HEK293 (cell line): ENCODE measurements around the gene IQCH.

ENCODE experiments used
- CTCF ChIA-PET: fragments of 350-600 bp; formaldehyde crosslinking; extraction: SDS; loops from one replicate; lab custom pipeline; 2021; ENCODE audit warnings: antibody characterized with exemption; lab: Yijun Ruan, JAX
- POLR2A ChIA-PET: fragments of 300-600 bp; formaldehyde crosslinking; extraction: SDS; loops from one replicate; lab custom pipeline; 2020; ENCODE audit warnings: antibody characterized with exemption, inconsistent platforms; lab: Yijun Ruan, JAX
- H3K27ac ChIP-seq: fragments of 200-500 bp; sonication (Bioruptor generic); 2 replicates; pipeline ENCODE4 v1.5.1; 2014; ENCODE audit warnings: low read depth, low read length, control low read depth, inconsistent platforms; ENCODE audit errors: extremely low read depth
- H3K36me3 ChIP-seq, 2 experiments: fragments of 200-500 bp in 1 of 2; sonication (Bioruptor generic) in 1 of 2; 1 replicate in 1 of 2; 2 replicates in 1 of 2; pipeline ENCODE4 v1.5.1; 2014 to 2017; ENCODE audit warnings: inconsistent platforms in 2 of 2, low read length in 2 of 2; ENCODE audit not compliant: control insufficient read depth in 2 of 2, insufficient read depth in 1 of 2
- H3K4me1 ChIP-seq: fragments of 200-500 bp; sonication (Bioruptor generic); 2 replicates; pipeline ENCODE4 v1.5.1; 2014; ENCODE audit warnings: mild to moderate bottlenecking, low read length, inconsistent platforms; ENCODE audit not compliant: control insufficient read depth, insufficient read depth
- H3K4me3 ChIP-seq: 2 replicates; pipeline ENCODE4 v1.5.1; 2011; ENCODE audit warnings: low read depth, mild to moderate bottlenecking, control low read depth, low read length, moderate library complexity
- H3K9me3 ChIP-seq: fragments of 200-500 bp; sonication (Bioruptor generic); 2 replicates; pipeline ENCODE4 v1.5.1; 2014; ENCODE audit warnings: low read depth, low read length, inconsistent platforms; ENCODE audit not compliant: control insufficient read depth, insufficient read depth
- BCL11A ChIP-seq: fragments of 450-650 bp; formaldehyde crosslinking; IDR thresholded peaks from 2 replicates; pipeline ENCODE4 v1.5.1; 2016; ENCODE audit warnings: low read depth, missing biosample characterization, missing genetic modification characterization
- GFI1B ChIP-seq: fragments of 450-650 bp; formaldehyde crosslinking; IDR thresholded peaks from 2 replicates; pipeline ENCODE4 v1.5.1; 2016; ENCODE audit warnings: missing biosample characterization, missing genetic modification characterization
- KLF8 ChIP-seq: fragments of 450-650 bp; formaldehyde crosslinking; IDR thresholded peaks from 2 replicates; pipeline ENCODE4 v1.5.1; 2016; ENCODE audit warnings: missing biosample characterization, missing genetic modification characterization
- KLF9 ChIP-seq: fragments of 450-650 bp; formaldehyde crosslinking; IDR thresholded peaks from 2 replicates; pipeline ENCODE4 v1.5.1; 2016; ENCODE audit warnings: missing biosample characterization, missing genetic modification characterization, low read depth
- SP3 ChIP-seq: fragments of 450-650 bp; formaldehyde crosslinking; IDR thresholded peaks from 2 replicates; pipeline ENCODE4 v1.5.1; 2016; ENCODE audit warnings: missing biosample characterization, missing genetic modification characterization
- TCF7L2 ChIP-seq: IDR thresholded peaks from 2 replicates; pipeline ENCODE4 v1.6.1; 2011; ENCODE audit warnings: low read depth, mild to moderate bottlenecking, inconsistent platforms, low read length, moderate library complexity, borderline replicate concordance
- ZBTB17 ChIP-seq: fragments of 450-650 bp; formaldehyde crosslinking; IDR thresholded peaks from 2 replicates; pipeline ENCODE4 v1.5.1; 2016; ENCODE audit warnings: missing biosample characterization, missing genetic modification characterization
- ZBTB21 ChIP-seq: fragments of 450-650 bp; formaldehyde crosslinking; IDR thresholded peaks from 2 replicates; pipeline ENCODE4 v1.5.1; 2017; ENCODE audit warnings: missing biosample characterization, missing genetic modification characterization
- ZEB2 ChIP-seq: fragments of 450-650 bp; formaldehyde crosslinking; IDR thresholded peaks from 2 replicates; pipeline ENCODE4 v1.5.1; 2016; ENCODE audit warnings: missing biosample characterization, missing genetic modification characterization
- ZNF133 ChIP-seq: fragments of 450-650 bp; formaldehyde crosslinking; IDR thresholded peaks from 2 replicates; pipeline ENCODE4 v1.5.1; 2016; ENCODE audit warnings: missing biosample characterization, missing genetic modification characterization
- ZNF157 ChIP-seq: fragments of 450-650 bp; formaldehyde crosslinking; IDR thresholded peaks from 2 replicates; pipeline ENCODE4 v1.5.1; 2016; ENCODE audit warnings: missing biosample characterization, missing genetic modification characterization
- ZNF184 ChIP-seq: fragments of 450-650 bp; IDR thresholded peaks from 2 replicates; pipeline ENCODE4 v1.5.1; 2018; ENCODE audit warnings: missing biosample characterization, mild to moderate bottlenecking, missing genetic modification characterization
- ZNF24 ChIP-seq: fragments of 450-650 bp; formaldehyde crosslinking; IDR thresholded peaks from 2 replicates; pipeline ENCODE4 v1.5.1; 2016; ENCODE audit warnings: missing biosample characterization, missing genetic modification characterization
- ZNF391 ChIP-seq: fragments of 450-650 bp; formaldehyde crosslinking; IDR thresholded peaks from 2 replicates; pipeline ENCODE4 v1.5.1; 2016; ENCODE audit warnings: low read depth, missing biosample characterization, missing genetic modification characterization, borderline replicate concordance
- ZNF473 ChIP-seq: fragments of 450-650 bp; formaldehyde crosslinking; IDR thresholded peaks from 2 replicates; pipeline ENCODE4 v1.5.1; 2017; ENCODE audit warnings: missing biosample characterization, missing genetic modification characterization
- ZNF510 ChIP-seq: fragments of 450-650 bp; formaldehyde crosslinking; IDR thresholded peaks from 2 replicates; pipeline ENCODE4 v1.5.1; 2018; ENCODE audit warnings: mild to moderate bottlenecking, missing genetic modification characterization, missing biosample characterization; ENCODE audit not compliant: insufficient replicate concordance
- ZNF549 ChIP-seq: fragments of 450-650 bp; IDR thresholded peaks from 2 replicates; pipeline ENCODE4 v1.5.1; 2018; ENCODE audit warnings: missing biosample characterization, missing genetic modification characterization, mild to moderate bottlenecking, inconsistent platforms, moderate library complexity
- ZNF600 ChIP-seq: fragments of 450-650 bp; formaldehyde crosslinking; IDR thresholded peaks from 2 replicates; pipeline ENCODE4 v1.5.1; 2016; ENCODE audit warnings: missing biosample characterization, missing genetic modification characterization
- ZNF664 ChIP-seq: fragments of 450-650 bp; formaldehyde crosslinking; IDR thresholded peaks from 2 replicates; pipeline ENCODE4 v1.5.1; 2016; ENCODE audit warnings: missing biosample characterization, missing genetic modification characterization
- ZNF747 ChIP-seq: fragments of 450-650 bp; formaldehyde crosslinking; IDR thresholded peaks from 2 replicates; pipeline ENCODE4 v1.5.1; 2016; ENCODE audit warnings: missing biosample characterization, missing genetic modification characterization
- ZNF785 ChIP-seq: fragments of 450-650 bp; formaldehyde crosslinking; IDR thresholded peaks from 2 replicates; pipeline ENCODE4 v1.5.1; 2016; ENCODE audit warnings: missing biosample characterization, missing genetic modification characterization
- ZNF837 ChIP-seq: fragments of 450-650 bp; formaldehyde crosslinking; IDR thresholded peaks from 2 replicates; pipeline ENCODE4 v1.5.1; 2016; ENCODE audit warnings: missing biosample characterization, missing genetic modification characterization
- ZSCAN30 ChIP-seq: fragments of 450-650 bp; IDR thresholded peaks from 2 replicates; pipeline ENCODE4 v1.5.1; 2018; ENCODE audit warnings: missing biosample characterization, mild to moderate bottlenecking, missing genetic modification characterization, moderate library complexity
- ZXDB ChIP-seq: fragments of 450-650 bp; formaldehyde crosslinking; IDR thresholded peaks from 2 replicates; pipeline ENCODE4 v1.5.1; 2016; ENCODE audit warnings: missing biosample characterization, missing genetic modification characterization
- TF ChIP-seq, protein P1 (sequence below): fragments of 450-650 bp; formaldehyde crosslinking; IDR thresholded peaks from 2 replicates; pipeline ENCODE4 v1.5.1; 2016; ENCODE audit warnings: missing biosample characterization, missing genetic modification characterization
- TF ChIP-seq, protein P2 (sequence below): fragments of 450-650 bp; formaldehyde crosslinking; IDR thresholded peaks from 2 replicates; pipeline ENCODE4 v1.5.1; 2016; ENCODE audit warnings: missing biosample characterization, missing genetic modification characterization, borderline replicate concordance
- TF ChIP-seq, protein P3 (sequence below): fragments of 450-650 bp; formaldehyde crosslinking; IDR thresholded peaks from 2 replicates; pipeline ENCODE4 v1.5.1; 2016; ENCODE audit warnings: missing biosample characterization, missing genetic modification characterization
- TF ChIP-seq, protein P4 (sequence below): fragments of 450-650 bp; IDR thresholded peaks from 2 replicates; pipeline ENCODE4 v1.5.1; 2018; ENCODE audit warnings: missing biosample characterization, missing genetic modification characterization
- TF ChIP-seq, protein P5 (sequence below): fragments of 450-650 bp; formaldehyde crosslinking; IDR thresholded peaks from 2 replicates; pipeline ENCODE4 v1.5.1; 2016; ENCODE audit warnings: missing biosample characterization, missing genetic modification characterization

Gene IQCH

DNA sequence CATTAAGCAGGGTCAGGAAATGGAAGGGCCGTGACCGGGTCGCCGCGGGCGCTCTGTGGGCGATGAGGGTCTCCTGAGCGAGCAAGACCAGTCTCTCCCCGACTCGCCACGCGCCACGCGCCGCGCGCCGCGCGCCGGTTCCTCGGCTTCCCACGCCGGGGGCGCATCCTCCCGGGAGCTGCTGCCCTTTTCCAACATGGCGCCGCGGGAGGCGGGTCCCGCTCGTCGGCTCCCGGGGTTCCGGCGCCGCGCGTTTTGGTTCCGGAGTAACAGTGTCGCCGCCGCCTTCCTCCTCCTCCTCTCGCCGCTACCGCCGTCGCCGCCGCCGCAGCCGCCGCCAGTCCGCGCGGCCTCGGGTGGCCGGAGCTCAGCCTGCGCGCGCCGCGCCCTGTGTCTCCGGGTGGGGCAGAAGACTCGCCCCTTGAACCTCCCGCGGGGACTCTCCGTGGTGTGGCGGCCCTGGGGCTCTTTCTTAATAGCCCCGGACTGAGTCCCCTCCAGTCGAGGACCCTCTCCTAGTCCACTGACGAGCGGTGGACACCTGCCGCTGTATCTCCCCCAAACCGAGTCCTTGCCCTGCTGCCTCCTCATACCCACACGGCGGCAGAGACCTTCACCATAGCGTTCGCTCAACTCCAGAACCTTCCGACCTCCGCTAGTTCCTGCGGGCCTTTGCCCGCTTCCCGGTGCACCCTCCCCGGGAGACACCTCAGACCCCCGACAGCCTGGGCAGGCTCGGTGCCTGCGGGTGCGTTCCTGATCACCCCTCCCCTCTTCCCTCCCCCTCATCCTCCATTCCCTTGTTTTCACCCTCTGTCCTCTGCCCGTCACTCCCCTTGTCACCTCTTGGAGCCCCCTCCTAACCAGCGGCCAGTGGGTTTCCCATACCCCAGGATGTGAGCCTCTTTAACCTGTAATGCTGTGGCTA lies 288.1 kb downstream of the IQCH start, which contains the start of gene MAP2K5 (continued):
- TF ChIP-seq ZNF391 (tag by site-specific recombination) (0 out of 2 replicates have a peak, but pooled peaks have one; percentile 29), TCF7L2 (no peak), BCL11A (tag by site-specific recombination) (no peak), ZNF549 (tag by site-specific recombination) (no peak), ZNF837 (tag by site-specific recombination) (no peak), ZBTB21 (tag by site-specific recombination) (peak; percentile 28; the same call in 1 of the 2 replicates), ZNF157 (tag by site-specific recombination) (no peak), ZNF747 (tag by site-specific recombination) (no peak), ZNF133 (tag by site-specific recombination) (no peak), ZNF24 (no peak), KLF8 (tag by site-specific recombination) (peak; percentile 65; the same call in 1 of the 2 replicates)
- TF ChIP-seq, protein P1, sequence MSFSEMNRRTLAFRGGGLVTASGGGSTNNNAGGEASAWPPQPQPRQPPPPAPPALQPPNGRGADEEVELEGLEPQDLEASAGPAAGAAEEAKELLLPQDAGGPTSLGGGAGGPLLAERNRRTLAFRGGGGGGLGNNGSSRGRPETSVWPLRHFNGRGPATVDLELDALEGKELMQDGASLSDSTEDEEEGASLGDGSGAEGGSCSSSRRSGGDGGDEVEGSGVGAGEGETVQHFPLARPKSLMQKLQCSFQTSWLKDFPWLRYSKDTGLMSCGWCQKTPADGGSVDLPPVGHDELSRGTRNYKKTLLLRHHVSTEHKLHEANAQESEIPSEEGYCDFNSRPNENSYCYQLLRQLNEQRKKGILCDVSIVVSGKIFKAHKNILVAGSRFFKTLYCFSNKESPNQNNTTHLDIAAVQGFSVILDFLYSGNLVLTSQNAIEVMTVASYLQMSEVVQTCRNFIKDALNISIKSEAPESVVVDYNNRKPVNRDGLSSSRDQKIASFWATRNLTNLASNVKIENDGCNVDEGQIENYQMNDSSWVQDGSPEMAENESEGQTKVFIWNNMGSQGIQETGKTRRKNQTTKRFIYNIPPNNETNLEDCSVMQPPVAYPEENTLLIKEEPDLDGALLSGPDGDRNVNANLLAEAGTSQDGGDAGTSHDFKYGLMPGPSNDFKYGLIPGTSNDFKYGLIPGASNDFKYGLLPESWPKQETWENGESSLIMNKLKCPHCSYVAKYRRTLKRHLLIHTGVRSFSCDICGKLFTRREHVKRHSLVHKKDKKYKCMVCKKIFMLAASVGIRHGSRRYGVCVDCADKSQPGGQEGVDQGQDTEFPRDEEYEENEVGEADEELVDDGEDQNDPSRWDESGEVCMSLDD (tag by site-specific recombination), result no peak; the same call in 1 of the 2 replicates
- TF ChIP-seq, protein P2, sequence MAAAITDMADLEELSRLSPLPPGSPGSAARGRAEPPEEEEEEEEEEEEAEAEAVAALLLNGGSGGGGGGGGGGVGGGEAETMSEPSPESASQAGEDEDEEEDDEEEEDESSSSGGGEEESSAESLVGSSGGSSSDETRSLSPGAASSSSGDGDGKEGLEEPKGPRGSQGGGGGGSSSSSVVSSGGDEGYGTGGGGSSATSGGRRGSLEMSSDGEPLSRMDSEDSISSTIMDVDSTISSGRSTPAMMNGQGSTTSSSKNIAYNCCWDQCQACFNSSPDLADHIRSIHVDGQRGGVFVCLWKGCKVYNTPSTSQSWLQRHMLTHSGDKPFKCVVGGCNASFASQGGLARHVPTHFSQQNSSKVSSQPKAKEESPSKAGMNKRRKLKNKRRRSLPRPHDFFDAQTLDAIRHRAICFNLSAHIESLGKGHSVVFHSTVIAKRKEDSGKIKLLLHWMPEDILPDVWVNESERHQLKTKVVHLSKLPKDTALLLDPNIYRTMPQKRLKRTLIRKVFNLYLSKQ (tag by site-specific recombination), result no peak
- TF ChIP-seq, protein P3, sequence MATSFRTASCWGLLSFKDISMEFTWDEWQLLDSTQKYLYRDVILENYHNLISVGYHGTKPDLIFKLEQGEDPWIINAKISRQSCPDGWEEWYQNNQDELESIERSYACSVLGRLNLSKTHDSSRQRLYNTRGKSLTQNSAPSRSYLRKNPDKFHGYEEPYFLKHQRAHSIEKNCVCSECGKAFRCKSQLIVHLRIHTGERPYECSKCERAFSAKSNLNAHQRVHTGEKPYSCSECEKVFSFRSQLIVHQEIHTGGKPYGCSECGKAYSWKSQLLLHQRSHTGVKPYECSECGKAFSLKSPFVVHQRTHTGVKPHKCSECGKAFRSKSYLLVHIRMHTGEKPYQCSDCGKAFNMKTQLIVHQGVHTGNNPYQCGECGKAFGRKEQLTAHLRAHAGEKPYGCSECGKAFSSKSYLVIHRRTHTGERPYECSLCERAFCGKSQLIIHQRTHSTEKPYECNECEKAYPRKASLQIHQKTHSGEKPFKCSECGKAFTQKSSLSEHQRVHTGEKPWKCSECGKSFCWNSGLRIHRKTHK, result no peak
- TF ChIP-seq, protein P4, sequence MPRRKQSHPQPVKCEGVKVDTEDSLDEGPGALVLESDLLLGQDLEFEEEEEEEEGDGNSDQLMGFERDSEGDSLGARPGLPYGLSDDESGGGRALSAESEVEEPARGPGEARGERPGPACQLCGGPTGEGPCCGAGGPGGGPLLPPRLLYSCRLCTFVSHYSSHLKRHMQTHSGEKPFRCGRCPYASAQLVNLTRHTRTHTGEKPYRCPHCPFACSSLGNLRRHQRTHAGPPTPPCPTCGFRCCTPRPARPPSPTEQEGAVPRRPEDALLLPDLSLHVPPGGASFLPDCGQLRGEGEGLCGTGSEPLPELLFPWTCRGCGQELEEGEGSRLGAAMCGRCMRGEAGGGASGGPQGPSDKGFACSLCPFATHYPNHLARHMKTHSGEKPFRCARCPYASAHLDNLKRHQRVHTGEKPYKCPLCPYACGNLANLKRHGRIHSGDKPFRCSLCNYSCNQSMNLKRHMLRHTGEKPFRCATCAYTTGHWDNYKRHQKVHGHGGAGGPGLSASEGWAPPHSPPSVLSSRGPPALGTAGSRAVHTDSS (tag by site-specific recombination), result peak; percentile 87
- TF ChIP-seq, protein P5, sequence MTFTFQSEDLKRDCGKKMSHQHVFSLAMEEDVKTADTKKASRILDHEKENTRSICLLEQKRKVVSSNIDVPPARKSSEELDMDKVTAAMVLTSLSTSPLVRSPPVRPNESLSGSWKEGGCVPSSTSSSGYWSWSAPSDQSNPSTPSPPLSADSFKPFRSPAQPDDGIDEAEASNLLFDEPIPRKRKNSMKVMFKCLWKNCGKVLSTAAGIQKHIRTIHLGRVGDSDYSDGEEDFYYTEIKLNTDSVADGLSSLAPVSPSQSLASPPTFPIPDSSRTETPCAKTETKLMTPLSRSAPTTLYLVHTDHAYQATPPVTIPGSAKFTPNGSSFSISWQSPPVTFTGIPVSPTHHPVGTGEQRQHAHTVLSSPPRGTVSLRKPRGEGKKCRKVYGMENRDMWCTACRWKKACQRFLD (tag by site-specific recombination), result no peak

DNA sequence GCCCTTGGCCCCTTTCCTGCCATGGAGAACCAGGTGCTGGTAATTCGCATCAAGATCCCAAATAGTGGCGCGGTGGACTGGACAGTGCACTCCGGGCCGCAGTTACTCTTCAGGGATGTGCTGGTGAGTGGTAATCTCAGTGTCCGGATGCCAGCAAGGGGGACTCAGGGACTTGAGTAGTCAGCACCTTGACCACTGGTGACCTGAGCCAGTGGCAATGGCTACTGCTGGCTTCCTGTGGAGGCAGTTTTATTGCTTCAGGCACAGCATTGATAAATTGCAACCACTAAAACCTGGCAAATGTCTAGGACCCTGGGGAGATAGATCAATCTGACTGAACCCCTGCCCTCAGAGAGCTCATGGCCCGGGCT lies 288.7 kb downstream of the IQCH start:
- Histone ChIP-seq H3K9me3 (no peaks in the 10 kb centered on the region), H3K4me3 (peak overlapping the region; percentile 89), H3K36me3 (peaks cover 4 to 11% of the 10 kb centered on the region in 2 experiments; a peak in 2 of 3 replicates), H3K27ac (peak overlapping the region; percentile 88; the same call in 1 of the 2 replicates), H3K4me1 (peaks cover 14% of the 10 kb centered on the region)
- CTCF ChIA-PET, result no interaction called here
- POLR2A ChIA-PET, result no interaction called here
- TF ChIP-seq ZNF600 (tag by site-specific recombination) (0 out of 2 replicates have a peak, but pooled peaks have one; percentile 47), ZSCAN30 (0 out of 2 replicates have a peak, but pooled peaks have one; percentile 8), GFI1B (tag by site-specific recombination) (0 out of 2 replicates have a peak, but pooled peaks have one; percentile 43), SP3 (tag by site-specific recombination) (no peak), ZEB2 (tag by site-specific recombination) (no peak), ZNF664 (tag by site-specific recombination) (no peak), ZNF473 (tag by site-specific recombination) (no peak), ZNF184 (no peak), ZNF510 (tag by site-specific recombination) (no peak), ZXDB (0 out of 2 replicates have a peak, but pooled peaks have one; percentile 6), ZBTB17 (tag by site-specific recombination) (peak; percentile 25; the same call in 1 of the 2 replicates), KLF9 (tag by site-specific recombination) (no peak), ZNF785 (no peak)
